Measurements from ENCODE around the gene STAT6. TPM values are rescaled to one million over a fixed set of nuclear protein-coding genes. Genes with fewer than 3 reads are reported as not detected.
A peak's percentile ranks its signal among the peaks of the same experiment; 100 is the strongest.

Gene STAT6
- polyA plus RNA-seq, 2 of the 4 experiments (the other 2 are of a cell fraction) = 58.8 to 59.0 TPM

DNA sequence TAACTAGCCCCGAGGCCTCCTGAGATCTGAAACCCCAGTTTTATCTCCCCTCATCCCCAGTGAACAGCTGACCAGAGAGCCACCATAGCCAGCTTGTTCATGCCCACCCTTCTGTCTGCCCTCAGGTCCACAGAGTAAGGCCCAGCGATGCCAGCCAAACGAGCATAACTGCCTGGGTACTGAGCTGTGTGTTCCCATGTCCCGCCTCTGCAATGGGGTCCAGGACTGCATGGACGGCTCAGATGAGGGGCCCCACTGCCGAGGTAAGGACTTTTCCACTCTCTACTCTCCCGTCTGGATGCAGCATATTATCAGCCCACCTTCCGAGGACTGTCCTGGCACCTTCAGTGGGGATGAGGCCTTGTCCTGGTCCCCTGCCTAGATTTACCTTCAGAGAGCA lies 30.1 kb upstream of the STAT6 start:
- no peak for ATAC-seq
- ChIA-PET CTCF (interaction anchor here (0.6 to 1.6 kb wide), 6 partner anchors 11 to 123 kb away, joined by 3 to 10 read pairs (median 4); no protein-coding TSS in a partner anchor), POLR2A (no interaction called here)
- Histone ChIP-seq H3K4me1 (peaks cover 11% of the 10 kb centered on the region), H3K4me3 (no peak overlapping the region), H3K27ac (no peak overlapping the region), H3K9me3 (no peaks in the 10 kb centered on the region), H3K4me2 (no peak overlapping the region)
- TF ChIP-seq CBX8 (IDR thresholded peaks at IDR 0.05) (no peak), ZSCAN20 (CRISPR knock-in tag; IDR thresholded peaks at IDR 0.05) (no peak), RFX5 (IDR thresholded peaks at IDR 0.05) (no peak)
- TF ChIP-seq, protein P1, sequence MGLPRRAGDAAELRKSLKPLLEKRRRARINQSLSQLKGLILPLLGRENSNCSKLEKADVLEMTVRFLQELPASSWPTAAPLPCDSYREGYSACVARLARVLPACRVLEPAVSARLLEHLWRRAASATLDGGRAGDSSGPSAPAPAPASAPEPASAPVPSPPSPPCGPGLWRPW (IDR thresholded peaks at IDR 0.05) = no peak
- FAIRE-seq = no peak
- 87% methylated on average over 8 of the region's 8 CpGs for WGBS (ENCODE audit: missing lambda C conversion rate)
- DNase-seq (ENCODE audit: low read depth in 1 of 2, low spot score in 1 of 2) = no peak

DNA sequence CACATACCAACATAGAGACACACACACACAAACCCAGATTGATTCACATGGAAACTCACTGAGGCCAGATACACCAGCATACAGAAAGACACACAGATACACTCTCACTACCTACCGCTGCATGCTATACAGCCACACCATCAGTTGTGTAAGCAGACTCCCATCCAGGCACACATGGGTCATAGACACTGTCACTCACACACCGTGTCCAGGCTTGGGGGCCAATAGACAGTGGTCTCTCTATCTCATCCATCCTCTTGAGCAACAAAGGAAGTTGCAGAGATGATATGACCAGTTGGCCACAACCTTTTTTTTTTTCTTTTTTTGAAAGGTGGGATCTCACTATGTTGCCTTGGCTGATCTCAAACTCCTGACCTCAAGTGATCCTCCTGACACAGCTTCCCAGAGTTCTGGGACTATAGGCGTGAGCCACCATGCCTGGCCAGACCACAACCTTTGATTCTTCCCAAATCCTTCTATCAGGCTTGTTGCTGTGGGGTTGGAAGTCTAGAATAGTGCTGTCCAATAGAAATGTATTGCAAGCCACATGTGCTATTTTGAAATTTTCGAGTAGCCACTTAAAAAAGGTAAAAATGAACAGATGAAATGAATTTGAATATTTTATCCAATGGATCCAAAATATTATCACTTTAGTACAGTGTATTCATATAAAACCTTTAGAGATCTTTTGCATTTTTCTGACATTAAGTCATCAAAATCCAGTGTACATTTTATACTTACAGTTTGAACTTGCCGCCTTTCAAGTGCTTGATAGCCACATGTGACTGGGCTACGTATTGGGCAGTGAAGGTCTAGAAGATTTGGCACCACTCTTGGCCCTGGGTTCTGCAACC lies 28.9 kb upstream of the STAT6 start:
- 76% methylated on average over 6 of the region's 6 CpGs for WGBS (ENCODE audit: missing lambda C conversion rate)
- FAIRE-seq (no peak), DNase-seq (ENCODE audit: low read depth in 1 of 2, low spot score in 1 of 2) (no peak), ATAC-seq (no peak)
- Histone ChIP-seq H3K27ac (no peak overlapping the region), H3K4me3 (no peak overlapping the region), H3K4me1 (peaks cover 11% of the 10 kb centered on the region), H3K9me3 (no peaks in the 10 kb centered on the region), H3K4me2 (no peak overlapping the region)
- CTCF ChIA-PET = interaction anchor here (0.6 kb wide), 2 partner anchors 42 to 102 kb away, joined by 3 read pairs; no protein-coding TSS in a partner anchor
- POLR2A ChIA-PET = no interaction called here
- TF ChIP-seq JUNB (IDR thresholded peaks at IDR 0.05) (no peak), CBX8 (IDR thresholded peaks at IDR 0.05) (no peak)
- TF ChIP-seq, protein P2, sequence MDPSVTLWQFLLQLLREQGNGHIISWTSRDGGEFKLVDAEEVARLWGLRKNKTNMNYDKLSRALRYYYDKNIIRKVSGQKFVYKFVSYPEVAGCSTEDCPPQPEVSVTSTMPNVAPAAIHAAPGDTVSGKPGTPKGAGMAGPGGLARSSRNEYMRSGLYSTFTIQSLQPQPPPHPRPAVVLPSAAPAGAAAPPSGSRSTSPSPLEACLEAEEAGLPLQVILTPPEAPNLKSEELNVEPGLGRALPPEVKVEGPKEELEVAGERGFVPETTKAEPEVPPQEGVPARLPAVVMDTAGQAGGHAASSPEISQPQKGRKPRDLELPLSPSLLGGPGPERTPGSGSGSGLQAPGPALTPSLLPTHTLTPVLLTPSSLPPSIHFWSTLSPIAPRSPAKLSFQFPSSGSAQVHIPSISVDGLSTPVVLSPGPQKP (IDR thresholded peaks at IDR 0.05; ENCODE audit: low read depth, low read length) = no peak

DNA sequence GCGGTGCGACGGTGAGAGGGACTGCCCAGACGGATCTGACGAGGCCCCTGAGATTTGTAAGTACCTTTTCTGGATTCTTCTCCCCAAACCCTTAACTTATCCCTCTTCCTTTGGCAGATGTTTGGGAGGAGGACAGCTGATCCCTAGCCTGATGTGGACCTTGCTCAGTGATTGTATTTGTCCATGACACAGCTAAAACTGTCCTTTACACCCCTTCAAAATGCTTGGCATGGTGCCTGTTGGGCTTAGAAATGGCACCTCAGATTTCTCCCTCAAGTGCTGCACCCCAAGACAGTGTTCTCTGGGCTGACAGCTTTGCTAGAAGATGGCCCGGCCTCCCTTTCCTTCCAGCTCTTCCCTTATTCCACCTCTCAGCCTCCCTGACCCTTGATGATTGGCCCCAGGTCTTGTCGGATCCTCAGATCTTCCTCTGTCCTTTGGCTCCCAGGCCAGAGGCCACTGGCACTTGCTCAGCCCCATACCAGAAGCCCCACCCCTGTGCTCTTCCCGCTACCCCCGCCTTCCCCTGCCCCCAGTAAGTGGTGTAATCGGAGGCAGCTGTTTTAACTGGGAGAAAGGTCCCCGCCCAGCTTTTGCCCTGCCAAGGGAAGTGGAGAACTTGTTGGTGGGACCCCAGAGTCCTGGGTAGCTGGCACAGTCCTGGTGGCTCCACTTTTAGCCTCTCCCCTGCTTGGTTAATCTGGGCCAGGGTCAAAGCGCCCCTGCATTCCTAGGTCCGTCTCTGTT lies 27.5 kb upstream of the STAT6 start:
- Histone ChIP-seq H3K4me3 (no peak overlapping the region), H3K9me3 (no peaks in the 10 kb centered on the region), H3K4me1 (peaks cover 15% of the 10 kb centered on the region), H3K27ac (0 out of 6 replicates have a peak overlapping the region, but pooled peaks of 1 of the 2 experiments have one; percentile 33), H3K4me2 (peak overlapping the region; percentile 8; the same call in 1 of the 3 replicates)
- CTCF ChIA-PET = interaction anchor here (0.7 to 6.6 kb wide), 8 partner anchors 15 to 101 kb away, joined by 3 to 51 read pairs (median 6); no protein-coding TSS in a partner anchor
- no peak for FAIRE-seq
- no peak for DNase-seq (ENCODE audit: low read depth in 1 of 2, low spot score in 1 of 2)
- POLR2A ChIA-PET = no interaction called here
- ATAC-seq = peak in 1 of 2 experiments; percentile 21; a peak in 2 of 6 replicates
- 88% methylated on average over 13 of the region's 13 CpGs for WGBS (ENCODE audit: missing lambda C conversion rate)
- no peak for TF ChIP-seq NFE2L2 (conservative IDR thresholded peaks at IDR 0.05; ENCODE audit: low read length)
- TF ChIP-seq FOSL2 (IDR thresholded peaks at IDR 0.05) = no peak
- TF ChIP-seq FOSL2 (CRISPR knock-in tag; IDR thresholded peaks at IDR 0.05) = no peak

DNA sequence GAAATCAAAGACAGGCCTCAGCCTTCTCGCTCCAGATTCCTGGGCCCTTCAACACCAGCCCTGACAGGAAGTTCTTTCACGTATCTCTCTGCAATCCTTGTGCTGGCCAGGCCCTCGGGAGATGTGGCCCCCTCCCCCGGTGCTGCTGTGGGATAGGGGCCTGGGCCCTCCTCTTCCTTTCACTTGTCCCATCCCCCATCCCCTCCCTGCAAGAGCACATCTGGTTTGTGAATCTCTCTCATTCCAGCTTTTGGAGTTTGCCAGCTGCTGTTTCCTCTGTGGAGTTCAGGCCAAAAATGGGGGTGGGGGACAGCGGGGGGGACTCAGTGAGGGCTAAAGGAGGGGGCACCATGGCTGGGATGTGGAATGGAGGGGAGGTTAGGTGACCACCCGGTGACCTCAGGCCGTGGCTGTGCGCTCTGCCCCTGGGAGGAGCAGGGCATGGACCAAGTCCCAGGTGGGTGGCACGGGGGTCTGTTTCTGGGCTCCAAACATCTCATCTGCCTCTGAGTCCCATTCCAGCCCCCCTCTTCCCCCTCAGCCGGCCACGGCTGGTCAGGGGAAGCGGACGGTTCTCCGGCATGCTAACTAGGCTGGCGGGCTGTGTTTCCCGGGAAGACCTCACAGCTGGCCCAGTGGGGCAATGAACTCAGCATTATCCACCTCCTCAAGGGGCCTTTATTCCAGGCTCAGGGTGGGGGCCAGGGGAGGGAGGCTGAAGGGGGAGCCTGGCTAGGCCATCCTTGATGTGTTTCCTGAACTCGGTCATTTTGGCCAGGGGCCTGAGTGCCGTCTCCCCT lies 24.6 kb upstream of the STAT6 start:
- H3K4me1 ChIP-seq = peaks cover 34% of the 10 kb centered on the region
- peak overlapping the region in 1 of 2 experiments; percentile 45; a peak in 3 of 6 replicates for H3K27ac ChIP-seq
- H3K4me3 ChIP-seq = no peak overlapping the region
- no peaks in the 10 kb centered on the region for H3K9me3 ChIP-seq
- DNase-seq (ENCODE audit: low read depth in 1 of 2, low spot score in 1 of 2) = no peak
- ChIA-PET POLR2A (interaction anchor here (1.2 kb wide), 1 partner anchor 8 kb away, joined by 4 read pairs; the partner anchor contains the start of gene LRP1), CTCF (interaction anchor here (0.6 to 6.6 kb wide), 10 partner anchors 11 to 128 kb away, joined by 3 to 51 read pairs (median 7); no protein-coding TSS in a partner anchor)
- 80% methylated on average over 17 of the region's 18 CpGs for WGBS (ENCODE audit: missing lambda C conversion rate)
- no peak overlapping the region for H3K4me2 ChIP-seq
- ATAC-seq = no peak
- TF ChIP-seq NR3C1 (IDR thresholded peaks at IDR 0.05) = no peak
- TF ChIP-seq, protein P3, sequence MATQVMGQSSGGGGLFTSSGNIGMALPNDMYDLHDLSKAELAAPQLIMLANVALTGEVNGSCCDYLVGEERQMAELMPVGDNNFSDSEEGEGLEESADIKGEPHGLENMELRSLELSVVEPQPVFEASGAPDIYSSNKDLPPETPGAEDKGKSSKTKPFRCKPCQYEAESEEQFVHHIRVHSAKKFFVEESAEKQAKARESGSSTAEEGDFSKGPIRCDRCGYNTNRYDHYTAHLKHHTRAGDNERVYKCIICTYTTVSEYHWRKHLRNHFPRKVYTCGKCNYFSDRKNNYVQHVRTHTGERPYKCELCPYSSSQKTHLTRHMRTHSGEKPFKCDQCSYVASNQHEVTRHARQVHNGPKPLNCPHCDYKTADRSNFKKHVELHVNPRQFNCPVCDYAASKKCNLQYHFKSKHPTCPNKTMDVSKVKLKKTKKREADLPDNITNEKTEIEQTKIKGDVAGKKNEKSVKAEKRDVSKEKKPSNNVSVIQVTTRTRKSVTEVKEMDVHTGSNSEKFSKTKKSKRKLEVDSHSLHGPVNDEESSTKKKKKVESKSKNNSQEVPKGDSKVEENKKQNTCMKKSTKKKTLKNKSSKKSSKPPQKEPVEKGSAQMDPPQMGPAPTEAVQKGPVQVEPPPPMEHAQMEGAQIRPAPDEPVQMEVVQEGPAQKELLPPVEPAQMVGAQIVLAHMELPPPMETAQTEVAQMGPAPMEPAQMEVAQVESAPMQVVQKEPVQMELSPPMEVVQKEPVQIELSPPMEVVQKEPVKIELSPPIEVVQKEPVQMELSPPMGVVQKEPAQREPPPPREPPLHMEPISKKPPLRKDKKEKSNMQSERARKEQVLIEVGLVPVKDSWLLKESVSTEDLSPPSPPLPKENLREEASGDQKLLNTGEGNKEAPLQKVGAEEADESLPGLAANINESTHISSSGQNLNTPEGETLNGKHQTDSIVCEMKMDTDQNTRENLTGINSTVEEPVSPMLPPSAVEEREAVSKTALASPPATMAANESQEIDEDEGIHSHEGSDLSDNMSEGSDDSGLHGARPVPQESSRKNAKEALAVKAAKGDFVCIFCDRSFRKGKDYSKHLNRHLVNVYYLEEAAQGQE (IDR thresholded peaks at IDR 0.05) = no peak
- no peak for FAIRE-seq

All from A549 (cell line).